ENCODE results near the gene POMGNT1.
"Not testable (repeated sequence)": the region's sequence is repeated elsewhere in the genome, so short reads cannot be mapped to it uniquely, and the experiment has no call there.

- TF ChIP-seq POLR2A (IDR thresholded peaks at IDR 0.05; ENCODE audit: low read depth, low read length); CTCF (IDR thresholded peaks at IDR 0.05 in 2 of 3, conservative IDR thresholded peaks at IDR 0.05 in 1 of 3; ENCODE audit: control insufficient read depth in 2 of 3, extremely low read depth in 1 of 3, insufficient read depth in 1 of 3, low read depth in 3 of 3, low read length in 3 of 3); TARDBP (IDR thresholded peaks at IDR 0.05; ENCODE audit: borderline replicate concordance); KAT2A (conservative IDR thresholded peaks at IDR 0.05; ENCODE audit: control insufficient read depth, low read depth, low read length); SIN3A (IDR thresholded peaks at IDR 0.05; ENCODE audit: low read depth, low read length): not testable (repeated sequence)
Observed at GRCh38 chr1:46241733-46242132, 43.5 kb upstream of the POMGNT1 start.
